ENCODE results near the gene PAPSS1. TPM values are rescaled to one million over a fixed set of nuclear protein-coding genes. Genes with fewer than 3 reads are reported as not detected.

PAPSS1 gene
- total and polyA plus RNA-seq, 10 donors: 22.7 to 73.8 (median 26.8) TPM

- H3K27ac ChIP-seq: no peak overlapping the region
- no peak for DNase-seq
- peaks cover 0 to 50% (median 7%) of the 10 kb centered on the region in 6 donors for H3K36me3 ChIP-seq
- WGBS, 5 donors: 56 to 77% (median 72%) methylated on average over 6 of the region's 6 CpGs
- no peaks in the 10 kb centered on the region for H3K9me3 ChIP-seq
- TF ChIP-seq POLR2A (IDR thresholded peaks at IDR 0.05): no peak
- TF ChIP-seq, protein P1, sequence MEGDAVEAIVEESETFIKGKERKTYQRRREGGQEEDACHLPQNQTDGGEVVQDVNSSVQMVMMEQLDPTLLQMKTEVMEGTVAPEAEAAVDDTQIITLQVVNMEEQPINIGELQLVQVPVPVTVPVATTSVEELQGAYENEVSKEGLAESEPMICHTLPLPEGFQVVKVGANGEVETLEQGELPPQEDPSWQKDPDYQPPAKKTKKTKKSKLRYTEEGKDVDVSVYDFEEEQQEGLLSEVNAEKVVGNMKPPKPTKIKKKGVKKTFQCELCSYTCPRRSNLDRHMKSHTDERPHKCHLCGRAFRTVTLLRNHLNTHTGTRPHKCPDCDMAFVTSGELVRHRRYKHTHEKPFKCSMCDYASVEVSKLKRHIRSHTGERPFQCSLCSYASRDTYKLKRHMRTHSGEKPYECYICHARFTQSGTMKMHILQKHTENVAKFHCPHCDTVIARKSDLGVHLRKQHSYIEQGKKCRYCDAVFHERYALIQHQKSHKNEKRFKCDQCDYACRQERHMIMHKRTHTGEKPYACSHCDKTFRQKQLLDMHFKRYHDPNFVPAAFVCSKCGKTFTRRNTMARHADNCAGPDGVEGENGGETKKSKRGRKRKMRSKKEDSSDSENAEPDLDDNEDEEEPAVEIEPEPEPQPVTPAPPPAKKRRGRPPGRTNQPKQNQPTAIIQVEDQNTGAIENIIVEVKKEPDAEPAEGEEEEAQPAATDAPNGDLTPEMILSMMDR (IDR thresholded peaks at IDR 0.05 in 8 of 11, conservative IDR thresholded peaks at IDR 0.05 in 3 of 11): no peak
- no peak for TF ChIP-seq POLR2AphosphoS5 (IDR thresholded peaks at IDR 0.05)
- no peaks in the 10 kb centered on the region for H3K27me3 ChIP-seq (replicated peaks in 1 of 7)
- no peak overlapping the region for H3K4me3 ChIP-seq
- intact Hi-C loops (cut with DNase I; ENCODE audit: low total_unique reads): no loop called here
- H3K4me1 ChIP-seq: no peaks in the 10 kb centered on the region
Measured at GRCh38 chr4:107630185-107630705, 89.8 kb downstream of the PAPSS1 start.

GRCh38 chr4:107629318-107629717 is 90.7 kb downstream of the PAPSS1 start:
- Histone ChIP-seq H3K36me3 (peaks cover 0 to 53% (median 7%) of the 10 kb centered on the region in 6 donors), H3K9me3 (no peaks in the 10 kb centered on the region), H3K4me3 (no peak overlapping the region), H3K27ac (no peak overlapping the region), H3K4me1 (no peaks in the 10 kb centered on the region), H3K27me3 (replicated peaks in 1 of 7) (no peaks in the 10 kb centered on the region)
- TF ChIP-seq, protein P1 (IDR thresholded peaks at IDR 0.05 in 8 of 11, conservative IDR thresholded peaks at IDR 0.05 in 3 of 11): no peak
- no peak for TF ChIP-seq POLR2A (IDR thresholded peaks at IDR 0.05)
- no peak for TF ChIP-seq POLR2AphosphoS5 (IDR thresholded peaks at IDR 0.05)
- intact Hi-C loops (cut with DNase I; ENCODE audit: low total_unique reads): no loop called here
- 76 to 85% (median 79%) methylated on average over 3 of the region's 3 CpGs for WGBS, 5 donors
- DNase-seq: no peak

- Histone ChIP-seq H3K27me3 (replicated peaks in 1 of 7) (no peaks in the 10 kb centered on the region), H3K4me3 (no peak overlapping the region), H3K4me1 (no peaks in the 10 kb centered on the region), H3K9me3 (peaks cover 0 to 16% (median 11%) of the 10 kb centered on the region in 8 donors), H3K27ac (no peak overlapping the region), H3K36me3 (peaks cover 0 to 45% (median 2%) of the 10 kb centered on the region in 6 donors)
- intact Hi-C loops (cut with DNase I; ENCODE audit: low total_unique reads): no loop called here
- 95 to 99% (median 96%) methylated on average over 4 of the region's 4 CpGs for WGBS, 5 donors
- TF ChIP-seq POLR2A (IDR thresholded peaks at IDR 0.05): no peak
- no peak for TF ChIP-seq POLR2AphosphoS5 (IDR thresholded peaks at IDR 0.05)
- TF ChIP-seq, protein P1 (IDR thresholded peaks at IDR 0.05 in 8 of 11, conservative IDR thresholded peaks at IDR 0.05 in 3 of 11): no peak
- no peak for DNase-seq
Measured at GRCh38 chr4:107625391-107625902, 94.6 kb downstream of the PAPSS1 start.

- peaks cover 0 to 16% (median 11%) of the 10 kb centered on the region in 8 donors for H3K9me3 ChIP-seq
- H3K27ac ChIP-seq: no peak overlapping the region
- TF ChIP-seq, protein P1 (IDR thresholded peaks at IDR 0.05 in 8 of 11, conservative IDR thresholded peaks at IDR 0.05 in 3 of 11): no peak
- WGBS, 5 donors: 95 to 99% (median 97%) methylated on average over 2 of the region's 2 CpGs
- H3K4me1 ChIP-seq: peaks cover 0 to 2% (median 0%) of the 10 kb centered on the region in 6 donors
- DNase-seq: no peak
- intact Hi-C loops (cut with DNase I; ENCODE audit: low total_unique reads): no loop called here
- no peaks in the 10 kb centered on the region for H3K27me3 ChIP-seq (replicated peaks in 1 of 7)
- H3K4me3 ChIP-seq: no peak overlapping the region
- peaks cover 0 to 30% (median 0%) of the 10 kb centered on the region in 6 donors for H3K36me3 ChIP-seq
Measured at GRCh38 chr4:107624024-107624423, 96.0 kb downstream of the PAPSS1 start.
